Amniotic epithelial cell (primary cell): ENCODE data around the gene CT47C1.

ENCODE experiments used
- DNase-seq: peaks from one replicate; pipeline ENCODE4 v3.0.0-alpha.2; 2010; ENCODE audit warnings: low read depth

CT47C1 gene

DNA sequence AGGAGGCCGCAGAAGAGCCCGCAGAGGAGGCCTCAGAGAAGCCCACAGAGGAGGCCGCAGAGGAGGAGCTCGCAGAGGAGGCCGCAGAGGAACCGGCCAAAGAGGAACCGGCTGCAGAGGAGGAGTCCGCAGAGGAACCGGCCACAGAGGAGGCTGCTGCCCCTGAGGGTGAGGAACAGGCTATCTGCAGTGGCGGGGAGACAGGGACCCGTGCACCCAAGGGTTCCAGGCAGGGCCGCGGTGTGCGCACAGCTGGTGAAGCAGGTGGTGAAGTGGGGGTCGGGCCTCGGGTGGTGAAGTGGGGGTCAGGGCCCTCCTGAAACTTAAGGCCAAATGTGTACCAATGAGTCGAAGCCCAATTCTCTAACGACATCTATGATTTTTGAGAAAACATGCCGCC is 1.1 kb downstream of the CT47C1 start:
- DNase-seq = no peak

DNA sequence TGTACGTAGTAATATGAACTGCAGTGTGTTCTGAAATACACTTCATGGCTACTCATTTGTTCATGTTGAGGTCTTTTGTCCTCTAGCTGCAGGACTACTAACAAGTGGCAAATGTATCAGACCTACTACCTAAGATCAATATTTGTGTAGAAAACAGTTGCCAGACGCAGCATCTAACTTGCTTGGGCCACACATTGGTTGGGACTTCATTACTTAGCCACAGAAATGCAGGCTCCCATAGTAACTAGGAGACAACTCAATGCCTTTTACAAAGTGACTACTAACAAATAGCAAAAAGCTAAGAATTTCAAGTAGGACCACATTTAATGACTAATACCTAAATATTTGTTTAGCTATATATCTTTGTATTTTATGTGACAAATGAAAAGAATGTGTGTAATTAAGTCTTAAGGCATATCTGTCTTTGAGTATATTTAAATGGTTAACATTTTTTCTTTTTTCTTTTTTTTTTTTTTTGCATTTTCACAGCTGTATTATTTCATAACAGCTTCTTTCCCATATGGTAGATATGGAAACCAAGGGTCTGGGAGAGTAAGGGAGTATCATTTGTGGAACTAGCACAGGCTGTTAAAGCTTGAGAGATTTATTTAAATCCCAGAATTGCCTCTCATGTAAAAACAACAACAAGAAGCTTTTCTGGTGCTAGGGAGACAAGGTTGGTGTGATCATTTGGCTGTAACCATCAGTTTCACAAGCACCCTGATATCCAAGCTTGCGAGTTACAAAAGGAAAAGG is 2.7 kb downstream of the CT47C1 start:
- DNase-seq = no peak

DNA sequence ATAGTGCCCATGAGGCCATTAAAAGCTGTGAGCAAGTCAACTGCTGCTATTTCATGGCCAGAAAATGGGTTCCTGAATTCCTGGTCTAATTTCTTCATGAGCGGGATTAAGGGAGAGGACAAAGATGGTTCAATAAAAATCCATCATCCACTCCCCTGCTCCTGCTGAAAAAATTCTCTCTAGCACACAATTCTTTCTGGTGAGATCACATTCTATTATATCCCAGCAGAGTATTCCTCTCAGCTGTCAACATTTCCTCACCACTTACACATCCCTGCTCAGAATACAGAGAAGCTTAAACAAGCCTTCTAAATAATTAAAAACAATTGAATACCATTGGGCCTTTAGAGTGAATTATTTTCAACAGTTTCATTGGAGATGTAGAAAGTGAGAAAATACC is 9.5 kb downstream of the CT47C1 start:
- DNase-seq = no peak

DNA sequence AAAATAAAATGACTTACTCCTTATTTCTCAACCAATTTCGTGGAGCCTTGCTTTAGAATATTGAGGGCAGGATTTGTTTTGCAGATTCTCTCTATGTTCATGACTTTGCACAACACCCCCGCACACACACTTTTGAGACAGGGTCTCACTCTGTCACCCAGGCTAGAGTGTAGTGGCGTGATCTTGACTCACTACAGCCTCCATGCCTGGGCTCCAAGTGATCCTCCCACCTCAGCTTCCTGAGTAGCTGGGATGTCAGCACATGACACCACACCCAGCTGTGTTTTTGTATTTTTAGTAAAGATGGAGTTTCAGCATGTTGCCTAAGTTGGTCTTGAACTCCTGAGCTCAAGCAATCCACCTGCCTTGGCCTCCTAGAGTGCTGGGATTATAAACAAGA is 12.0 kb downstream of the CT47C1 start:
- no peak for DNase-seq

DNA sequence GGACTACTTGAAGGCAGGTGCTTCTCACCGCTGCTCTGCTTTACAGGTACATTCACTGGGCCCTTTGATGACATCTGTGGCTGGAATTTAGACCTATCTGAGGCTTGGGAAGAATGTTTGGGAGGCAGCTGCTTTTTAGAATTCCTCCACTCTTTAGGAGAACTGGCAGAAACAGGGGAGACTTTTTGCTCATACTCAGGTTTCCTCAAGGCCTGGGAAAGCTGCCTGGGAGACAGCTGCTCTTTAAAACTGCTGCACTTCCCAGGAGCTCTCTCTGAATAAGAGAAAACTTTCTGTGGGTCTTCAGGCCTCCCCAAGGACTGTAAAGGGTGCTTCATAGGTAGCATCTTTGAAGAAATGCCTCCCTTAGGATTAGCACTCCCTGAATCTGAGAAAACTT is 14.3 kb downstream of the CT47C1 start:
- no peak for DNase-seq

DNA sequence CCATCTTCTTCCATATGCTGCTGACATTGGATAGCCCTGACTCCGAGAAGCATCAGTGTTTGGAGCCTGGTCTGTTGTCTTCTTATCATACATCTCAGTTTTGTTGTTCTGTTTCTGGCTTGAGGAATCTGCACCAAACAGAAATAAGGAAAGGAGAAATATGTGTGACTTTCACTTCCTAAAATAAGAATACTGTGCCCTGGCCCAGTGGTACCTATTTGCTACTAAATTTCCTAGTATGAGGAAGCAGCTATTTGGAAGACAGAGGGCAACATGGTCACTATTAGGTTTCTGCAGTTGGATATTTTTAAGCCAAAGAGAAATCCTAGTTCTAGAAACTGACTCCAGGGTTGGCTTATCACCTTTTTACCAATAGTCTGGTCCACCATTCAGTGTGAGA is 16.8 kb downstream of the CT47C1 start:
- DNase-seq = no peak

DNA sequence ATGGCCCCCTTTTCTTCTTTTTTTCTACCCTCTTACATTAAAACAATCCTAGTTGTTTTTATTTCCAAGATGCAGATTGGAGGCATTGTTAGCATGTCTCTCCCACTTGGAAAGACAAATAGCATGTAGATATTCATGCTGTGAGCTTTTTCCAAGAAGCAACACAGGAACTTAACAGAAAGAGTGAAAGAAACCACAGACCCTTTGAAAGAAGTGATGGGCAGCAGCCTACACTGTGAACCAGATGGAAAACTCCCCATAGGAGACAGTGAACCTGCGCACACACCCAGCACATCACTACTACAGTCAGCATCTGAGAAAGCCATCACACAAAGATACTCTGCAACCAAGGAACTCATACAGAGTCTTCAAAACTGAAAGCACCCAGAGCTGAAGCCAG is 17.8 kb downstream of the CT47C1 start:
- DNase-seq = no peak

DNA sequence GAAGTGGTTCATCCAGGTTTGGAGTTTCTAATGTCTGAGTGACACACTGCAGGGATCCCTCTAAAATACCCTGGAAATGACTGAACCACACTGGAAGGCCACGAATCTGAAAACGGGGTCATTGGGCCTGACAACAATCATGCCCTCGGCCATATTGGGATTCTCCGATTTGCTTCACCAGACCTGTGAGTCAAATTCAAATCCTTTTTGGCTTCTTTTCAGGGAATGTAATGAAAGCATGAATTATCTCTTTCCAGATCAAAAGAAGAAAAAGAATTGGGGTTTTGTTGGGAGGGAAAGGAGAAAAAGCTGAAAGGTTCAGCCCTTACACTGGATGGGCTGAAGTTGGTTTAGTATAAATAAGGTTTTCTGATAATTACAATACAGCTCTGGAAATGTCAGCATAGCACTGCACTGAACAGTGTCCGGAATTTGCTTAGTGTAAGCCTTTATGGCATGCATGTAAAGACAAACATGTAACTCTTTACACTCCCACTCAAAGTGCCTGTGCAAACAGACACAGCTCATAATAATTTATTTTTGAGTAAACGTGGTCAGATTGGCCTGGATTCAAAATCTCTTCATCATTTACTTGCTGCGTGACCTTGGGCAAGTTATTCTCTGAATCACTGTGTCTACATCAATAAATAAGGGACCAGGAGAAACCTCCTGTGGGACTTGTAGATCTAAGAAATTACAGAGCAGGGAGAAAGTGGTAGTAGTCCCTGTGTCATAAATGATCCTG is 21.4 kb downstream of the CT47C1 start:
- DNase-seq = peak; percentile 22

DNA sequence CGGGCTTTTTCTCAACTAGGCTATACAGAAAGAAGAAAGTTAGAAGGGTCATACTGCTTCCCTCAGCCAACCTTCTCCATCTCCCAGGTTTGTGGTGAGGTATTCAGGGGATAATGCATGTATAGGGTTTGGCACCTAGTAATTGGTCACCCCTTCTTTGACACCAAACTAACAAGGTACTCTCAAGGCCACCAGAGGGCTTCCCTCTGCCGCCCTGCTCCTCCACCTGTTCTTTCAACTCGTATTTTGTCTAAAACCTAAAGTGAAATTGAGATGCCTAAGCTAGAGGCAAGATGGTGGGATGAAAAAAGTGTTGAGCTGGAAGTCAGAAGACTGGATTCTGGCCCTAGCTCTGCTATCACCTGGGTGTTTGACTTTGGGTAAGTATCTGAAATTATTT is 22.0 kb downstream of the CT47C1 start:
- DNase-seq = no peak

DNA sequence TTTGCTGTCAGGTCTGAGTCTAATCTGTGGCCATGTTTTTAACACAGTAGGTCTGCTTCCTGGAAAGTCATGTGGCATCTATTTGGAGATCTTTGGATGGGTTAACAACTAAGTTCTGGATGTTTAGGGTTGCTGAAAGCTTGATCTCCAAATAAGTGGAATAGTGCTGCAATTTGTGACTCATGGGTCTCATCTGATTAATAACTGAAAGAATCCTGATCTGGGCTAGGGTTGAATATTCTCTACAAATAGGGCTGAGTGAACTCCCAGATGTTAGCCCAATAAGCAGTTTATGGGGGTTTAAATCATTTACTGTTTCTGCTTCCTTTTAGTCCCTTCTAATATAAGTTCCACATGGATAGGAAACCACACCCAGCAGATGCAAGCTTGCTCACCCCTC is 23.1 kb downstream of the CT47C1 start:
- DNase-seq = no peak

DNA sequence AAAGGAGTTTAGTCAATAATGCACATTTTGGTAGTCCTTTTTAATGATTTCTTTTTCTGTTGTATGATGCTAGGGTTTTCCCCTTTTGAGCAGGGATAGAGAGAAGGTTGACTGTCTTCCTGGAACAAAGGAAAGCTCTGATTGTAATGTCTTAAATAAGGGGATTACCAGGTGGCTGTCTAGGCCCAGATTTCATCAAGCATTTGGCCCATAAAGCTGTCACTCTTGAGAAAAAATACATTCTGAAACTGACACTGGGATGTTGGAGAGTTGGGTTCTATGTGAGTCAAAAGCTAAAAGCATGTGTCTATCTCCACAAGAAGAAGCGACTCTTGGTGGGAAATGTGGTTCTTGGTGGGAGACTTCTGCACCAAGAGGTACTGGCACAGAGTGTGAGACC is 28.4 kb downstream of the CT47C1 start:
- DNase-seq = no peak

DNA sequence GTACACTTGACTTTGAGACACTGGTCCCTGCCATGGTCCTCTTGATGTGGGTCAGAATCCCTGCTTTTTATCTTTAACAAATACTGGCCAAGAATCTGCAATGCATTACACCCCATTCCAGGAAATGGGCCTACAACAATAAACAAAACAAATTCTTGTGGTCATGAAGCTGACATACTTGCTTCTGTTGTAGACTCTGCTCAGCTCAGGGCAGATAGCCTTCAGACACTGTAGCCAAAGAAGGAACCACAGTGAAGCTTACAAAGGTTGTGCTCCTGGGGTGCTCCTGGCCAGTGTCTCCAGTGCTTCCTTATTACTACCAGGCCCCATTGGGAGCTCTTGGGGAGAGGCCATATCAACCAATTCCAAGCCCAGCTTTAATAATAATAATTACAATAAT is 33.0 kb downstream of the CT47C1 start:
- DNase-seq = no peak

DNA sequence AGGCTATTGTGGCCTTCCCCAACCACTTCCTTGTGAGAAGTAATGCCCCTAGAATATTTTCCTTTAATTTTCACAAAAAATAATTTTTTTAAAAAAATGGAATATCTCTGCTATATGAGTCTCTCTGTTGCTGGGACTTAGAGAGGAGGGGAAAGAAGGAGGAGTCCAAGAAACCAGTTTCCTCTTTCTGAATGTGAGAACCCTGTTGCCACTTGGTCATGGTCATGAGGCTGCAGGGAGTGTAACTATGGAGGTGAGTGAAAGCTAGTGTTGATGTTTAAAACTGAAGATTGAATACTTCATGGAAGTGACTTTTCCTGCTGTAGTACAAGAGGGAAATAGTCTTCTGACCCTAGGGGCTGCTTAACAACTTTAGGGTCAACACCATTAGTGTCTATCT is 34.4 kb downstream of the CT47C1 start:
- no peak for DNase-seq

DNA sequence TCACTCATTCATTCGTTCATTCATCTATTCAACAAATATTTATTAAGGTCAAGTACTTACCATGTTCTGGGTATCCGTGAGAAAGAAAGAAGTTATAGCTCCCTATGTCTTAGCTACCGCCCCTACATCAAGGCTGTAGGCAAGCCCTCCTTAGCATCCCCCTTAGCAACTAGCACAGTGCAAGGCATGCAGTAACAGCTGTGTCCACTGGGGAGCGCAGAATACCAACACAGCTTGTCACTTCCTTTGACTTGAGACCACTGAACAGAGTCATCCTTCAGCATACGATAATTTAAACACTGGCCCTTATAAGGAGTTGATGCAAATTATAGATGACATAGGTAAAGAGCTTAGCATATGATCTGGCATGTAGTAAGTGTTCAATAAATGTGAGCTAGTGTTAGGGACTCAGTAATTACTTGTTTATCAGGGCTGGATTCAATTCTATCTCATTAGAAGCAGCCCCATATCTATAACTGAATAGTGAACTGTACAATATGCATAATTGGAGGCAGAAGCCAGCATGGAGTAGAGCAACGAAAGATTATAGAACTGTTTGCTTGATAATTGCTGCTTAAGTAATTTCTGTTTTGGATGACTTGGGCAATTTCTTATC is 46.1 kb downstream of the CT47C1 start:
- DNase-seq = peak; percentile 24

DNA sequence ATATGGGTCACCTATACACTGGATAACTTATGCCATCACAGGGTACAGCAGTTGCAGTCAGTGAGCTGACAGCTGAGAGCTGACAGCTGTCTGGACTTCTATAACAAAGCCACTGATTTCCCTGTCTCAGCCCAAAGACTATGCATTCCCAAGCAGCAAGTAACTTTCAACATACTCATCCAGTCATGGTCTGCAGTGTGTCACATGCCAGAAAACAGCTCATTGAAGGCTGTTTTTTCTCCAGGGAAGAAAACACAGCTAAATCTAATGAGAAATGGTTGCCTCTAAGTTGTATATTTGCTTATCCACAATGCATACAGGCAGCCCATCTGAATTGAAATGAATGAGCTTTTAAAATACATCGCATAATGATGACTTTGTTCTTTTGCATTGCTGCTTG is 48.5 kb downstream of the CT47C1 start:
- DNase-seq = peak; percentile 43
